Pericardium fibroblast (primary cell): Measurements from ENCODE around the gene LRRC56. TPM values are rescaled to one million over a fixed set of nuclear protein-coding genes. Genes with fewer than 3 reads are reported as not detected.

Source experiments
- total RNA-seq: library from RNA; depleted of rRNA; stranded (reverse); fragments of >200 nt; gene quantifications from 2 replicates; pipeline ENCODE4 v1.2.3, GENCODE V29; 2015

Gene LRRC56, protein sequence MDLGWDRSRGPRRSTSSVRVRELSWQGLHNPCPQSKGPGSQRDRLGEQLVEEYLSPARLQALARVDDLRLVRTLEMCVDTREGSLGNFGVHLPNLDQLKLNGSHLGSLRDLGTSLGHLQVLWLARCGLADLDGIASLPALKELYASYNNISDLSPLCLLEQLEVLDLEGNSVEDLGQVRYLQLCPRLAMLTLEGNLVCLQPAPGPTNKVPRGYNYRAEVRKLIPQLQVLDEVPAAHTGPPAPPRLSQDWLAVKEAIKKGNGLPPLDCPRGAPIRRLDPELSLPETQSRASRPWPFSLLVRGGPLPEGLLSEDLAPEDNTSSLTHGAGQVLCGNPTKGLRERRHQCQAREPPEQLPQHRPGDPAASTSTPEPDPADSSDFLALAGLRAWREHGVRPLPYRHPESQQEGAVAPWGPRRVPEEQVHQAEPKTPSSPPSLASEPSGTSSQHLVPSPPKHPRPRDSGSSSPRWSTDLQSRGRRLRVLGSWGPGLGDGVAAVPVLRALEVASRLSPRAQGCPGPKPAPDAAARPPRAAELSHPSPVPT
- total RNA-seq, result 0.12 and 1.1 TPM in 2 replicates

DNA sequence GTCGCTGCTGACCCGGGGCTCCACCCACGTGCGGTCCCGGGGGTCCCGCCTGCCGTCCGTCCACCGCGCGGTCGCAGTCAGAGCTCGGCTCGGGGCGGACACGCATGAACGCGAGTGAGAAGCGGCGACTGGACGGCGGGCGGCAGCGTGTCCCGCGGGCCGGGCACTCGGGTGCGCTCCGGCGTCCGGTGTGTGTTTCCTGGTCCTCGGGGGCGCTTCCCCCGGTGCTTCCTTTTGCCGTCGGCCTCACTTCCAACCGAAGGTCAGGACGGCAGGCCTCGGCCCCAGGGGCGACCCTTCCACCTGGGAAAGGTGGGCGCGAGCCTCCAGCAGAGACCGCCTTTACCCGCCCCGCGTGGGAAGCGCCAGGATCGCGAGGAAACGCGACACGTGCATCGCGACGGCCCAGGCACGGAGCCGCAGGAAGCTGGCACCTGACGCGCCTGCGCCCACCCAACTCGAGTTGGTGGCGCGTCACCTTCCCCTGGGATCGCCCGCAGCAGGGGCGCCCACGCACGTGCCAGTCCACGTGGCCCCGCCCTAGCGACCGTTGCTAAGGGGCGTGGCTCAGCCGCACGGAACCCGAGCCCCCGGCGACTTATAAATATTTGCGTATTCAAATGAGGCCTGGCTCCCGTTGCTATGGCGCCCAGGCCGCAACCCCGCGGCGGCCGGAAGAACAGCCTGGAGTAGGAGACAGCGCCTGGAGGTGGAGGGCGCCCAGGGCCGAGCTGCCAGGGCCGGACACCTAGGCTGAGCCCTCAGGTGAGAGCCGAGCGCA lies at the start of gene LRRC56:
Gene LRRC56, plus strand, starts transcription at position 687 of the 781 bp plus-strand sequence. CDS start 3,158 bp downstream, outside the sequence.

DNA sequence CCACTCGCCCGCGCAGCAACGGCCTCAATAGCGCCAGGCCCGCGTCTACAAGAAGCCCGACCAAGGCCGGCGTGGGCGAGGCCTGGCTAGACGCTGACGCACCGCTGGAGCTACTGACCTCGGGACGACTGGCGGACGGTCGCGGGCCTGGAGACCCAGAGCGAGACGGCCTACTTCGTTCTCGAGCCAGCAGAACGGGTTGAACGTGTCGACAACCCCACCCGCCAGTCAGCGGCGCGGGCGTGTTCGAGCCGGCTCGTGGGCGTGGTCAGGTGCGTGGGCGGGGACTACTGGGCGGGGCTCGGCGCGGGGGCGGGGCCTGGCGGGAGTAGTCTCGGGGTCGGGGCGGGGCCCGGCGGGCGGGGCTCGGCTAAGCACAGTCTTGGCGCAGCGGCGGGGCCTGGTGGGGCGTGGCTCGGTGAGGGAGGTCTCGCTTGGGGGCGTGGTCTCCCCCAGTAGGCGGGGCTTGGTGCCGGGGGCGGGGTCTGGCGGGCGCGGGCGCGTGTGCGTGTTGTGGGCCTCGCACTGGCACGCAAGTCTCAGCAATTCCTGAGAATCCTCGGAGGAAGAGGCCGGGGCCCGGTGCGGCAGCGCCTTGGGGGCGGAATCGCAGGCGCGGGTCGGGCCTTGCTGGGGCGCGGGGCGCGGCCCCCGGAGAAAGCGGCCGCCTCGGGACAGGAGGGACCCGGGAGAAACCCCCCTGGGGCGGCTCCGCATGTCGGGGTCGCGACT lies 30.2 kb upstream of the LRRC56 start, which contains the start of gene RNH1:
Gene RNH1, minus strand, starts transcription at position 248 of the 732 bp plus-strand sequence. CDS start 5,080 bp downstream, outside the sequence.

DNA sequence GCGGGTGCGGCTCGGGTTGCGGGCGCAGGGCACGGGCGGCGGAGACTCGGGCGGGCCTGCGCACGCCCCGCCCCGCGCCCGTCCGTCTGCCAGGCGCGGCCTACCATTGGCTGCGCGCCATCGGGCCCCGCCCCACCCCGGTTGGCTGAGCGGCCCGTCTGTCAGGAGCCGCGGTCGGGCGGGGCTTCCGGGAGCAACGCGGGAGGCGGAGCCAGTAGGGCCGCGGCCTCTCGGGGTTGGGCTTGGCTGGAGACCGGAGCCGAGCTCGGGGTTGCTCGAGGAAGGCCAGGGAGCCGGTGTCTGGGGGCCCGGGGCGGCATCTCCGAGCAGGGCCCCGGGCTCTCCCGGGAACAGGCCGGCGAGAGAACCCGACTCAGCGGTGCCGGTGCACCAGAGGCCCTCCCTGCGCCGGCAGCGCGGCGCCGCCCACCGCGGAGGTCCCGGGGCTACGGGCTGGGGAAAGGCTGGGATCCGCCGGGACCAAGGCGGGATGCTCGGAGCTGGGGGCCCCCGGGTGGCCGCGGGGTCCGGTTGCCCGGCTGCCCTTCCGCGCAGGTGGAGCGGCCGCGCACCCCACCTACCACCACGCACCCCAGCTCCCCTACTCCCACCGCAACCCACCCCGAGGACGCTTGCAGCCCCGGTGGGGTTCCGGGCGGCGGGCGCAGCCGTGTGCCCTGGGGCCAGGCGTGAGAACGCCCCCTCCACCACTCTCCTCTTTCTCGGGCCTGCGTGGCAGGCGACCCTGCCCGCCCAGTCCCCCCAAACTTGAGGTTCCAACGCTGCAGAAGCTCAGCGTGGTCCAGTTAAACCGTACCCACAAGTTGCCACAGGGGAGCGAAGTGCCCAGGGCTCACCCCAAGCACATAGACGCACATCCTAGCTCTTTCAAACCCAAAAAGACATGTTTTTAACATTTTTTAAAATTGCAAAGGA lies 1.5 kb upstream of the LRRC56 start, which contains the start of gene HRAS:
Gene HRAS, minus strand, starts transcription at position 58 of the 936 bp plus-strand sequence.

GRCh38 chr11:560305-561147 lies 23.2 kb downstream of the LRRC56 start, which contains the start of the genes LMNTD2 and RASSF7:
TSS of gene LMNTD2 (minus strand) at chr11:560738. CDS start at chr11:560716, 22 bp downstream.
TSS of gene RASSF7 (plus strand) at chr11:560970. CDS start at chr11:561769, 799 bp downstream.

GRCh38 chr11:575996-576768 lies 38.9 kb downstream of the LRRC56 start, which contains the start of gene PHRF1:
TSS of gene PHRF1 (plus strand) at chr11:576470. CDS start at chr11:581513, 5,043 bp downstream.

Other genes starting within 250 kb of the LRRC56 start
- 9.8 and 16.9 TPM in 2 replicates for gene PGGHG, start 248.4 kb upstream of the LRRC56 start, total RNA-seq
- gene IFITM5, start 238.0 kb upstream of the LRRC56 start, total RNA-seq, result not detected in 2 replicates
- 312 and 572 TPM in 2 replicates for gene IFITM2, start 229.7 kb upstream of the LRRC56 start, total RNA-seq
- 300 and 328 TPM in 2 replicates for gene IFITM1, start 223.5 kb upstream of the LRRC56 start, total RNA-seq
- 559 and 914 TPM in 2 replicates for gene IFITM3, start 216.7 kb upstream of the LRRC56 start, total RNA-seq
- gene B4GALNT4, start 168.0 kb upstream of the LRRC56 start, total RNA-seq, result 3.0 and 28.3 TPM in 2 replicates
- 1.9 and 11.9 TPM in 2 replicates for gene PKP3, start 143.3 kb upstream of the LRRC56 start, total RNA-seq
- 45.2 and 50.6 TPM in 2 replicates for gene SIGIRR, start 122.5 kb upstream of the LRRC56 start, total RNA-seq
- not detected in 2 replicates for gene ANO9, start 95.5 kb upstream of the LRRC56 start, total RNA-seq
- 65.9 and 71.3 TPM in 2 replicates for gene PTDSS2, start 87.2 kb upstream of the LRRC56 start, total RNA-seq
- gene RNH1, start 30.3 kb upstream of the LRRC56 start, total RNA-seq, result 401 and 651 TPM in 2 replicates
- gene HRAS, start 2.0 kb upstream of the LRRC56 start, total RNA-seq, result 48.3 and 53.2 TPM in 2 replicates
- 0.60 and 0.70 TPM in 2 replicates for gene LMNTD2, start 23.2 kb downstream of the LRRC56 start, total RNA-seq
- gene RASSF7, start 23.4 kb downstream of the LRRC56 start, total RNA-seq, result 4.4 and 27.9 TPM in 2 replicates
- gene PHRF1, start 38.9 kb downstream of the LRRC56 start, total RNA-seq, result 14.8 and 16.9 TPM in 2 replicates
- gene IRF7, start 78.4 kb downstream of the LRRC56 start, total RNA-seq, result 18.9 and 21.2 TPM in 2 replicates
- not detected in 2 replicates for gene CDHR5, start 87.4 kb downstream of the LRRC56 start, total RNA-seq
- not detected in 2 replicates for gene SCT, start 89.7 kb downstream of the LRRC56 start, total RNA-seq
- gene DRD4, start 99.7 kb downstream of the LRRC56 start, total RNA-seq, result not detected in 2 replicates
- 33.8 and 39.2 TPM in 2 replicates for gene DEAF1, start 157.7 kb downstream of the LRRC56 start, total RNA-seq
- 26.4 and 33.7 TPM in 2 replicates for gene TMEM80, start 158.3 kb downstream of the LRRC56 start, total RNA-seq
- gene EPS8L2, start 168.7 kb downstream of the LRRC56 start, total RNA-seq, result 18.2 and 19.9 TPM in 2 replicates
- 105 and 133 TPM in 2 replicates for gene TALDO1, start 209.9 kb downstream of the LRRC56 start, total RNA-seq
- 34.0 and 46.0 TPM in 2 replicates for gene GATD1, start 240.0 kb downstream of the LRRC56 start, total RNA-seq